Measurements from ENCODE around the gene DAB2. TPM values are rescaled to one million over a fixed set of nuclear protein-coding genes. Genes with fewer than 3 reads are reported as not detected.

Gene DAB2
- total and polyA plus RNA-seq, 2 donors from 2014 or later = 138 to 199 TPM

DNA sequence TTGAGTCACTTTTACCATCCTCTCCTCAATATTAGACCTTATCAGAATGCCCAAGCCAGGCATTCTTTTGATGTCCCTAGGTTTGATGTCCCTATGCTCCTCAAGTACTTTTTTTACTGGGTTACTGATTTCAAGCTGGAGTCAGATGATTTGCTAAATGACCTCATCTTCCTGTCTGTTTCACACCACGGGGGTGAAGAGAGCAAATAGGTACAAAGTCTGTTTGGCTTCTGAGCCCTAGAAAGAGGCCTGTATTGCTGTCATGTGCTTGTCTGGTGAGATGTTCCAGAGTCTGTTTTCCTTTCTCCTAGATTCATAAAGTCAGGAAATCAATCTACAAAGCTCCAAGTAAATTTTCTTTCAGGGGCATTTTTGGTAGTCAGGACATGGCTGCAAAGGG is 12.7 kb upstream of the DAB2 start:
- no peak overlapping the region for H3K9ac ChIP-seq (ENCODE audit: low read length in 3 of 3)

DNA sequence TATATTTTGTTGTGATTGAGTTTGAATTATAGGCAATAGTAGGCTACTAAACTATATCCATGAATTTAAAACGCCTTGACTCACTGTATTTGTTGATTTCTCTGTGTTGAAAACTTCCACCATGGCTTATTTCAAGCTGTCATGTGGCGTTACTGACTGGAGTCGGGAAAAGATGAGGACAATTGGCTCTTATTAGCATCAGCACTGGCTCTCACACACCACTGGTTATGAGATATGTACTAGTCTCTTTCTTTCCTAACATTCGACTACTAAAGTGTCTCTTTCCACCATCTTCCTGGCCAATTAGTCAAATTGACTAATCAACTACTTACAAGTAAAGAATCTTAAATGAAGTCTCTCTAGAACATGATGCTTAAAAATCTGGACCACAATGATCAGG is 9.1 kb upstream of the DAB2 start:
- no peaks in the 10 kb centered on the region for H3K9me3 ChIP-seq (ENCODE audit: control insufficient read depth in 2 of 3, insufficient read depth in 1 of 3, low read length in 3 of 3)
- intact Hi-C loops (cut with DNase I) = no loop called here
- no peak overlapping the region for H3K4me3 ChIP-seq (ENCODE audit: low read length in 3 of 3)
- no peaks in the 10 kb centered on the region for H3K36me3 ChIP-seq (ENCODE audit: control insufficient read depth in 2 of 3, insufficient read depth in 3 of 3, low read length in 3 of 3)
- no peak for FAIRE-seq
- DNase-seq = no peak
- H3K27me3 ChIP-seq (ENCODE audit: control insufficient read depth, insufficient read depth, low read length) = no peaks in the 10 kb centered on the region
- H3K27ac ChIP-seq (ENCODE audit: low read depth in 2 of 2, low read length in 2 of 2) = peak overlapping the region; percentile 78 to 85
- TF ChIP-seq, protein P1, sequence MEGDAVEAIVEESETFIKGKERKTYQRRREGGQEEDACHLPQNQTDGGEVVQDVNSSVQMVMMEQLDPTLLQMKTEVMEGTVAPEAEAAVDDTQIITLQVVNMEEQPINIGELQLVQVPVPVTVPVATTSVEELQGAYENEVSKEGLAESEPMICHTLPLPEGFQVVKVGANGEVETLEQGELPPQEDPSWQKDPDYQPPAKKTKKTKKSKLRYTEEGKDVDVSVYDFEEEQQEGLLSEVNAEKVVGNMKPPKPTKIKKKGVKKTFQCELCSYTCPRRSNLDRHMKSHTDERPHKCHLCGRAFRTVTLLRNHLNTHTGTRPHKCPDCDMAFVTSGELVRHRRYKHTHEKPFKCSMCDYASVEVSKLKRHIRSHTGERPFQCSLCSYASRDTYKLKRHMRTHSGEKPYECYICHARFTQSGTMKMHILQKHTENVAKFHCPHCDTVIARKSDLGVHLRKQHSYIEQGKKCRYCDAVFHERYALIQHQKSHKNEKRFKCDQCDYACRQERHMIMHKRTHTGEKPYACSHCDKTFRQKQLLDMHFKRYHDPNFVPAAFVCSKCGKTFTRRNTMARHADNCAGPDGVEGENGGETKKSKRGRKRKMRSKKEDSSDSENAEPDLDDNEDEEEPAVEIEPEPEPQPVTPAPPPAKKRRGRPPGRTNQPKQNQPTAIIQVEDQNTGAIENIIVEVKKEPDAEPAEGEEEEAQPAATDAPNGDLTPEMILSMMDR (IDR thresholded peaks at IDR 0.05; ENCODE audit: borderline replicate concordance, extremely low read depth, insufficient read depth) = no peak
- H3K9ac ChIP-seq (ENCODE audit: low read length in 3 of 3) = no peak overlapping the region
- H3K4me1 ChIP-seq (ENCODE audit: control insufficient read depth in 2 of 3, insufficient read depth in 2 of 3, low read depth in 1 of 3, low read length in 3 of 3) = peaks cover 0 to 17% (median 7%) of the 10 kb centered on the region in 3 donors

More for the DNA sequence above, 12.7 kb upstream of the DAB2 start:
- DNase-seq = peak in 1 of 5 donors; percentile 61
- Histone ChIP-seq H3K27me3 (ENCODE audit: control insufficient read depth, insufficient read depth, low read length) (no peaks in the 10 kb centered on the region), H3K27ac (ENCODE audit: low read depth in 2 of 2, low read length in 2 of 2) (peak overlapping the region; percentile 44 to 61), H3K4me1 (ENCODE audit: control insufficient read depth in 2 of 3, insufficient read depth in 2 of 3, low read depth in 1 of 3, low read length in 3 of 3) (peaks cover 0 to 37% (median 5%) of the 10 kb centered on the region in 3 donors), H3K4me3 (ENCODE audit: low read length in 3 of 3) (no peak overlapping the region), H3K36me3 (ENCODE audit: control insufficient read depth in 2 of 3, insufficient read depth in 3 of 3, low read length in 3 of 3) (no peaks in the 10 kb centered on the region), H3K9me3 (ENCODE audit: control insufficient read depth in 2 of 3, insufficient read depth in 1 of 3, low read length in 3 of 3) (no peaks in the 10 kb centered on the region)
- TF ChIP-seq, protein P1 (IDR thresholded peaks at IDR 0.05; ENCODE audit: borderline replicate concordance, extremely low read depth, insufficient read depth) = no peak
- no peak for FAIRE-seq
- intact Hi-C loops (cut with DNase I) = no loop called here

DNA sequence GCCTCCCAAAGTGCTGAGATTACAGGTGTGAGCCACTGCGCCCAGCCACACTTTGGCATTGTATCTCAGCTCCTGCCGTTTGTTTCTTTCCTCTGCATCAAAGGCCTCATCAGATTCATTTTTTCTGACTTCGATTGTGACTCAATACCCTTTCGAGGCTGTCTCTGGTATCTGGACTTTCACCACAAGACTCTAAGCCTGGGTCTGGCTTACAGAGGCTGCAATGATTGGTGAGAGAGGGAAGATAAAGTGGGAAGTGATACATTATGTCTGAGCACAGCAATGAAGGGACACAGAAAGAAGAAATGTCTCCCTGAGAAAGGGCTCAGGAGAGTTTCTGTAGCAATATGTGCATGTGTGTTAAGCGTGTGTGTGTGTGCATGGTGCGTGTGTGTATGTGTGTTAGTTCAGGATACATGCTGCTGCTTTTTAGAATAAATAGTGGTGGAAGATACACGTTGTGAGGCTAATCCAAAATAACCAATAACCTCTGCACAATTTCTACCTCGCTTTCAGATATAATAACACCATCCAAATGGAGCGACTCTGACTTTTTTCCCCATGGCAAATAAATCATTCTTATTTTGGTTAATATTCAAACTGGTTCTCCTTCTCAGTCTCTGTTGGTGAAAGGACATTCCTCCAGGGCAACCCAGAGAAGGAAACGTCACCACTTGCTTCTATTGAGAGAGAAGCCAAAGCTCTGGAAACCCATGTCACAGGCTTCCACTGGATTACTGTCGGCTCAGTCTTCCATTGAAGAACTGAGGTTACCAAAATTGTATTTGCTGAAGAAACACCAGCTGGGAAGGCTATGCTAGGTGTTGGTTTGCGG is 8.1 kb upstream of the DAB2 start:
- peak overlapping the region in 1 of 3 donors; percentile 43 for H3K9ac ChIP-seq (ENCODE audit: low read length in 3 of 3)
- FAIRE-seq (peak; percentile 50), DNase-seq (peak in 3 of 5 donors; percentile 20 to 62 (median 49))
- intact Hi-C loops (cut with DNase I) = no loop called here
- no peaks in the 10 kb centered on the region for H3K36me3 ChIP-seq (ENCODE audit: control insufficient read depth in 2 of 3, insufficient read depth in 3 of 3, low read length in 3 of 3)
- peak overlapping the region in 2 of 3 donors; percentile 21 to 29 for H3K4me3 ChIP-seq (ENCODE audit: low read length in 3 of 3)
- H3K4me1 ChIP-seq (ENCODE audit: control insufficient read depth in 2 of 3, insufficient read depth in 2 of 3, low read depth in 1 of 3, low read length in 3 of 3) = peaks cover 0 to 17% (median 7%) of the 10 kb centered on the region in 3 donors
- TF ChIP-seq, protein P1 (IDR thresholded peaks at IDR 0.05; ENCODE audit: borderline replicate concordance, extremely low read depth, insufficient read depth) = no peak
- no peaks in the 10 kb centered on the region for H3K27me3 ChIP-seq (ENCODE audit: control insufficient read depth, insufficient read depth, low read length)
- H3K9me3 ChIP-seq (ENCODE audit: control insufficient read depth in 2 of 3, insufficient read depth in 1 of 3, low read length in 3 of 3) = no peaks in the 10 kb centered on the region
- H3K27ac ChIP-seq (ENCODE audit: low read depth in 2 of 2, low read length in 2 of 2) = peak overlapping the region; percentile 85 to 86

All from kidney (tissue), 14 donors.